ACC112 (cell line): Measurements from ENCODE around the gene NPAS2.

ENCODE experiments used
- H2AFZ ChIP-seq: fragments of 200-600 bp; sonication (generic); one replicate; pipeline ENCODE4 v1.6.0; 2017; ENCODE audit warnings: antibody characterized with exemption, low read length; ENCODE audit not compliant: unreplicated experiment
- H3K27ac ChIP-seq: fragments of 200-600 bp; sonication (generic); 2 replicates; pipeline ENCODE4 v1.5.1; 2014; ENCODE audit warnings: low read depth, mild to moderate bottlenecking, antibody characterized with exemption, low read length, moderate library complexity
- H3K27me3 ChIP-seq: fragments of 200-600 bp; sonication (generic); 2 replicates; pipeline ENCODE4 v1.6.1; 2014; ENCODE audit warnings: mild to moderate bottlenecking, antibody characterized with exemption, low read length, moderate library complexity, mixed read lengths; ENCODE audit not compliant: insufficient read depth
- H3K36me3 ChIP-seq: fragments of 200-600 bp; sonication (generic); 2 replicates; pipeline ENCODE4 v1.6.1; 2016; ENCODE audit warnings: mild to moderate bottlenecking, antibody characterized with exemption, low read length, moderate library complexity, mixed read lengths; ENCODE audit not compliant: insufficient read depth
- H3K4me1 ChIP-seq: fragments of 200-600 bp; sonication (generic); one replicate; pipeline ENCODE4 v1.6.1; 2016; ENCODE audit warnings: low read length, mixed read lengths; ENCODE audit not compliant: insufficient read depth, unreplicated experiment, control insufficient read depth
- H3K4me3 ChIP-seq: fragments of 200-600 bp; sonication (generic); 2 replicates; pipeline ENCODE4 v1.5.1; 2014; ENCODE audit warnings: mild to moderate bottlenecking, low read depth, low read length
- H3K79me2 ChIP-seq: fragments of 200-600 bp; sonication (generic); one replicate; pipeline ENCODE4 v1.6.0; 2016; ENCODE audit warnings: low read length; ENCODE audit not compliant: control insufficient read depth, unreplicated experiment, insufficient read depth

NPAS2 gene

DNA sequence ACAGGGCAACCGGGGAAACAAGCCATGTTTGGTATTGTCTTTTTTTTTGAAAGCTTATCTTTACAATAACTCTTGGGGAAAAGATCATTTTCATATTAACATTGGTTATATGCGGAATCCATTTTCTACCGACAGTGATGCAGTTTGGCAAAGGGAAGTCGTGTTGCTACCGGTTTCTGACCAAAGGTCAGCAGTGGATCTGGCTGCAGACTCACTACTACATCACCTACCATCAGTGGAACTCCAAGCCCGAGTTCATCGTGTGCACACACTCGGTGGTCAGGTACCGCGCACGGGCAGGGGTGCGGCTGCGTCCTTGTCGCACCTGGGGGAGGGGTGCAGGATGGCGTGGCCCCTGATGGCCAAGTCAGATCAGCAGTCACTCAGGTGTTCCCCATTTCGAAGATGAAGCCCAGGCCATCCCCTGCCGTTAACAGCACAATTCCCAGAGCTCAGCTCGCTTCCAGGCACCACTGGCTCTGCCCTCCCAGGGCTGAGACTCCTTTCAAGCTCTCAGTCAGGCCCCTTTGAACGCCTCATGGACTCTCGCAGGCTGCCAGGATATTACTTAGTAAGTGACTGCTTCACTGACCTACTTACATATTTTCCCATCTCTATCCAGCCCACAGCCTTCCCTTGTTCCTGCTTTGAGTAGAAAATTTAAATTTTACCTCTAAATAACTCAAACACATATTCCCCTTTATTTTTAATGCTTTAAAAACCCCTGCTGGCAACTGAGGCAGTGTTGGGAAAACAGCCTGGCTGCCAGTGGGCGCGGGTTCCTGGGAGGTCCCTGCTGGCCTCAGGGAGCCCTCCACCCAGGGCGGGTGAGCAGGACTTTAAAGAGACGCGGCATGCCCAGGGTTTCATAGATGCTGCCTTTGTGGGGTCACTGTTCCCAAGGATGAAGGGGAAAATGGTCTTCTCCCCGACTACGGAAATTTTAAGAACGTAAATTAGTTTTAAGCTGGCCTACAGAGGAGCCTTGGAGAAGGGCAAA lies 148.5 kb downstream of the NPAS2 start:
- Histone ChIP-seq H3K27ac (no peak overlapping the region), H3K27me3 (no peaks in the 10 kb centered on the region), H3K4me3 (no peak overlapping the region), H3K79me2 (no peaks in the 10 kb centered on the region), H2AFZ (no peak overlapping the region), H3K36me3 (no peaks in the 10 kb centered on the region), H3K4me1 (no peaks in the 10 kb centered on the region)

DNA sequence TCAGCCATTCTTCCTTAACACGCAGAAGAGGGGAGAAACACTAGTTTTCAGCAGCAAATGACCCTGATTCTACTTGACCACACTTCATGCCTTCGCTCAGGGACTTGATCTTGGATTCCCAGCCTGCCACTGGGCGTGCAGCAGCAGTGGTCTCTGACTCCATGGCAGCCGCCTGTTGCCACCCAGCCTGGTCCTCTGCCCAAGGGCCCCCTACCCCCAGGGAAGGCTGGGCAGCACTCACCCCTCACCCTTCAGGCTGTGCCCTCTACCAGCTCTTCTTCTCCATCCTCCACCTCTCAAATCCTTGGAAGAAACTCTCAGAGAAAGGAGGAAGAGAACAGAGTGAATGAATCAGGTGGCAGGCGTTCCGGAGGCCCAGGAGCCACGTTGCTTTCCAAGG lies 150.1 kb downstream of the NPAS2 start:
- Histone ChIP-seq H3K27ac (no peak overlapping the region), H3K79me2 (no peaks in the 10 kb centered on the region), H3K4me1 (no peaks in the 10 kb centered on the region), H3K27me3 (no peaks in the 10 kb centered on the region), H3K36me3 (no peaks in the 10 kb centered on the region), H2AFZ (no peak overlapping the region), H3K4me3 (no peak overlapping the region)

DNA sequence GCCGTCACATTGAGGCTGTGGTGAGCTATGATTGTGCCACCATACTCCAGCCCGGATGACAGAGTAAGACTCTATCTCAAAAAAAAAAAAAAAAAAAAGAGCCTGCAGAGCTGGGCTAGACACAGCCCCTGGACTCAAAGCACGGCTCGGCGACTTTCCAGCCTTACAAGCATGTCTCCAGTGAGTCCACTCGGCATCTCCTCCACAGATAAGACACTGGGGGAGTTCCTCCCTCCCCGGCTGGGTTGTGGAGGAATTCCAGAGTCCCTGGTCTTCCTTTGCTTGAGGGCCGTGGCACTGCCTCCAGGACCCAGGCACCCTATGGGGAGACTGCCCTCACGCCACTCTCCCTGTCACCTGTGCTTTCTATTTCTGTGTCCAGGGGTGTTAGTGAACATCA lies 151.3 kb downstream of the NPAS2 start:
- H3K27ac ChIP-seq, result no peak overlapping the region

DNA sequence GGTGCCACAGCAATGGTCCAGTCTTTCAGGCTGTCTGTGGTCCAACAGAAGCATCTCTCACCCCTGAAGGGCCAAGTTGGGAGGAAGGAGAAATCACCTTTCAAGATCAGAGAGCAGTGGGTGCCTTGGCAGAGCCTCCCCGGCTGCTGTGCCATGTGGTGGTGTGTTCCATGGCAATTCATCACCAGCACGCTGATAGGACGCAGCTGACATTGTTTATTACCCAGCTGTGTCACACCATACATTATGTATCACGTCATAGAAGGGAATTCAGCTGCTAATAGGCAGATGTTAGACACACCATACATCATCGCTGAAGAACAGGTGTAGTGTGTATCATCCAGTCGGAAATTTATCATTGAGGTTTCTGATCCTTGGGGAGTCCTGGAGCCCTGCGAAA lies 152.5 kb downstream of the NPAS2 start:
- no peaks in the 10 kb centered on the region for H3K27me3 ChIP-seq

More for the DNA sequence above, 151.3 kb downstream of the NPAS2 start:
- no peak overlapping the region for H3K4me3 ChIP-seq
- H3K4me1 ChIP-seq, result no peaks in the 10 kb centered on the region
- H3K36me3 ChIP-seq, result no peaks in the 10 kb centered on the region
- no peaks in the 10 kb centered on the region for H3K27me3 ChIP-seq
- H2AFZ ChIP-seq, result no peak overlapping the region
- no peaks in the 10 kb centered on the region for H3K79me2 ChIP-seq

DNA sequence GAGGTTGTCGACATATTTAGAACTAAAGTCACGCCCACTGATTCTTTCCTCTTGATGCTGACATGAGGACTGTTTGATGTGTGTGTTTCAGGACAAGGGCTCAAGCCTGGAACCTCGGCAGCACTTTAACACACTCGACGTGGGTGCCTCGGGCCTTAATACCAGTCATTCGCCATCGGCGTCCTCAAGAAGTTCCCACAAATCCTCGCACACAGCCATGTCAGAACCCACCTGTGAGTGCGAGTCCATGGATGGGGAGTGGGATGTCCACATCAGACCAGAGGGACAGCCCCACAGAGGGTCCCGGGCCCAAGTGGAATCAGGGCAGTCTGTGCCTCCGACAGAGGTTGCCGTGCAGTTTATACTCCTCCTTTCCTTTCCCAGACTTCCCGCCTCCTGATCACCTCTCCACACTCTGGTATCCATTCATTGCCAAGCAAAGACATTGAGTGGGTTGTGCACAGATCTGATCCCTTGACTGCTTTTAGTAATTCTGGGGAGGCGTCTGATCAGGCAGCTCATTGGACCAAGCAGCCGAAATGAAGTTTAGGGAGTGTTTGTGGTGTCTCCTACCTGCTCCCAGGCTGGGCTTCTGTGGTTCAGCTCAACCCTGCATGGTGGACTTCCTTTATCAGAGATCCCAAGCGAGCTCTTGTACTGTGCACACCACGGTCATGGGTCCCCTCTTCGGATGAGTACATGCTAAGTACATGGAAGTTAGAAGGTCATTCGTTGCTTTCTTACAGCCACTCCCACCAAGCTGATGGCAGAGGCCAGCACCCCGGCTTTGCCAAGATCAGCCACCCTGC lies 155.0 kb downstream of the NPAS2 start:
- no peaks in the 10 kb centered on the region for H3K4me1 ChIP-seq
- no peaks in the 10 kb centered on the region for H3K27me3 ChIP-seq
- no peak overlapping the region for H3K4me3 ChIP-seq
- H3K27ac ChIP-seq, result no peak overlapping the region
- no peaks in the 10 kb centered on the region for H3K79me2 ChIP-seq
- H2AFZ ChIP-seq, result no peak overlapping the region
- H3K36me3 ChIP-seq, result no peaks in the 10 kb centered on the region

More for the DNA sequence above, 152.5 kb downstream of the NPAS2 start:
- no peaks in the 10 kb centered on the region for H3K36me3 ChIP-seq
- H3K4me1 ChIP-seq, result no peaks in the 10 kb centered on the region
- no peak overlapping the region for H3K4me3 ChIP-seq
- H3K27ac ChIP-seq, result no peak overlapping the region
- no peak overlapping the region for H2AFZ ChIP-seq
- no peaks in the 10 kb centered on the region for H3K79me2 ChIP-seq

DNA sequence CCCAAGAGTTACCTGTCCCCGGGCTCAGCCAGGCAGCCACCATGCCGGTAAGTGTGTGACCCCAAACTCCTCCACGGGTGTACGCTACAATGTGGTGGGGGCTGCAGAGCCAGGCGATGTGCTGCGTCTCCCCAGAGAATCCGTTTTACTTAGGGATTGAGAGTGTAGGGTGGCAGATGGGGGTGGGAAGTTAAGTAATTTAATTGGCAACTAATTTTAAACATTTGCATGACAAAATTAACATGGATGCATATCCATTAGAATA lies 155.5 kb downstream of the NPAS2 start:
- H3K79me2 ChIP-seq, result no peaks in the 10 kb centered on the region
- H3K4me3 ChIP-seq, result no peak overlapping the region
- H3K27ac ChIP-seq, result no peak overlapping the region
- no peaks in the 10 kb centered on the region for H3K4me1 ChIP-seq
- no peaks in the 10 kb centered on the region for H3K36me3 ChIP-seq
- no peak overlapping the region for H2AFZ ChIP-seq
- H3K27me3 ChIP-seq, result no peaks in the 10 kb centered on the region

DNA sequence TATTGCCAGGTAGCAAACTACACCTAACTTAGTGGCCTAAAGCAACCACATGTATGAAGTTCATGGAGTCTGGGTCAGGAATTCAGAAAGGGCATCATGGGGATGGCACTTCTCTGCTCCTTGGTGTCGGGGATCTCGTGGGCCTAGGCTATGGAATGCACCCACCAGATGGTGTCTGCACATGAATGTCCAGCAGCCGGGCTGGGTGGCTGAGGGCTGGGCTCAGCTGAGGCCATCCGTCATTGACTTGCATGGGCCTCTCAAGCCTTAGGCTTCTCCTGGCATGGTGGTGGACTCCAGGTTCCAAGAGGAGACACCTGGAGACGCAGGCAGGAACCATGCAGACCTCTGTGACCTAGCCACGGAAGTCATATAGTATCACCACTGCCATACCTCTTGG lies 156.1 kb downstream of the NPAS2 start:
- no peaks in the 10 kb centered on the region for H3K36me3 ChIP-seq
- H3K27ac ChIP-seq, result no peak overlapping the region
- no peaks in the 10 kb centered on the region for H3K27me3 ChIP-seq
- H3K4me3 ChIP-seq, result no peak overlapping the region
- H2AFZ ChIP-seq, result no peak overlapping the region
- H3K79me2 ChIP-seq, result no peaks in the 10 kb centered on the region
- no peaks in the 10 kb centered on the region for H3K4me1 ChIP-seq

DNA sequence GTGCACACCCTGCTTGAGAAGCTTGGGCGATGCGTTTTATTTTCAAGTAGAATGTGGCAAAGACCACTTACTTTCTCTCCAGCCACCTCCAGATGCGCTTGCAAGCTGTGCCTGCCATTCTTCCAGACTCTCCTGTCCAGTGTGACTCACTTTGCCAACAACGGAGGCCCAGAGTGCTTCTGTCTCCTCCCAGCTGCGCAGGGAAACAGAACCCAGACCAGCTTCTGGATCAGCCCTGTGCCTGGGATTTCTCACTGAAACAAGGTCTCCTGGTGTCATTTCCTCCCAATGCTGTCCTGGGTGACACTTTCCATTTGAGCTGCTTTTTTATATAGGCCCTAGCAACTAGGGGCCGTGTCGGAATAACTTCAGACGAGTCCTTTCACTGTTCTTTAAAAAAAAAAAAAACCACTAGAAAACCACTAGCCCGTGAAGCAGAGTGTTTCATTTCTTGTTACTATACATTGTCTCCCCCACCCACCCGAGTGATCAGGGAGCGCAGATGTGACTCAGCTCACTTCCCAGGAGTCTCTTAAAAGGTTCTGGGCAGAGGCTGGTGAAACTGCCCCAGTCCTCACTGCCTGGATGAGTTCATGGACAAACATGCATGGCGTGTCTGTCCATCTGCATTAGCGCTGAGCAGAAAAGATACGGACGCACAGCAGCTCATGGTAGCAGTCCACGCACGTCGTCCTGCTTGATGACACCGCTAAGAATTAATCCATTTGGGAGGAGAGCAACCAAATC lies 156.9 kb downstream of the NPAS2 start:
- H3K4me3 ChIP-seq, result no peak overlapping the region
- no peaks in the 10 kb centered on the region for H3K4me1 ChIP-seq
- no peak overlapping the region for H2AFZ ChIP-seq
- H3K27me3 ChIP-seq, result no peaks in the 10 kb centered on the region
- H3K36me3 ChIP-seq, result no peaks in the 10 kb centered on the region
- no peak overlapping the region for H3K27ac ChIP-seq
- H3K79me2 ChIP-seq, result no peaks in the 10 kb centered on the region

DNA sequence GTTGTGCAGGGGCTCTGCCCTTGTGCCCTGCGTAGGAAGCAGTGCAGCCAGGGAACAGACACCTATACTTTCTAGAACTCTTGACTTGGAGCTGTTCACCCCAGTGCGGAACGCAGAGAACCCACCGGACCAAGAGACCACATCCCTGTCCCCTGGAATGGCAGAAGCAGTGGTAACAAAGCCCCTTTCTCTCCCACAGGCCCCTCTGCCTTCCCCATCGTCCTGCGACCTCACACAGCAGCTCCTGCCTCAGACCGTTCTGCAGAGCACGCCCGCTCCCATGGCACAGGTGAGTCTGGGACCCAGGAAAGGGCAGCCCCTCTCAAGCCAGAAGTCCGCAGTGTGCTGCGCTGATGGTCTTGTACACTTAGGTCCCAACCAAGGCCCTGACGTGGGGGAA lies 157.6 kb downstream of the NPAS2 start:
- Histone ChIP-seq H3K4me3 (no peak overlapping the region), H3K36me3 (no peaks in the 10 kb centered on the region), H3K79me2 (no peaks in the 10 kb centered on the region), H3K4me1 (no peaks in the 10 kb centered on the region), H3K27ac (no peak overlapping the region), H2AFZ (no peak overlapping the region), H3K27me3 (no peaks in the 10 kb centered on the region)

DNA sequence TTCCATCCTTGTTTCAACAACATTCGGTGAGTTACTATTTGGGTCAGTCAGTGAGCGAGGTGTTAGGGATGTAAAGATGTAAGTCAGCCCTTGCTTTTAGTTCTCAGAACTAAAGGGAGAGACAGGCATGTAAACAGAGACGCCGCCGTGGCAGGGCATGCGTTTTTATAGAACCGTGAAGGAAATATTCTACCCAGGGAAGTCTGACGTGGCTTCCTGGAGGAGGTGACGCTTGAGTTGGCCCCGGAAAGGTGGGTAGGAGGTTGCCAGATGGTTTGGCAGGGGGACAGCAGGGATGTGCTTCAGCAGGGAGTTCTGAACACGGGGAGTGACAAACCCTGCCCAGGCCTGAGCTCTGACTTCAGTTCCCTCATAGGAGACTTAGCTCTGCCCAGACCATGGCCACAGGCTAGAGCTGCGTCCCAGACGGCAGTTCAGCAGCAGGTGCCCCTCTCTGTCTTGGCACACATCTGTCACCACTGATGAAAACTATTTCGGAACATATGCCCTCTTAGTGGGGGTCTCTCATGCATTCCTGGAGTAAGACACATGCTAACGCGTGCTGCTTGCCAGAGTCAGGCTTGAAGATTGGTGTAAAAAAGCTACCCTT lies 158.7 kb downstream of the NPAS2 start:
- Histone ChIP-seq H3K36me3 (no peaks in the 10 kb centered on the region), H3K4me3 (no peak overlapping the region), H2AFZ (no peak overlapping the region), H3K4me1 (no peaks in the 10 kb centered on the region), H3K79me2 (no peaks in the 10 kb centered on the region), H3K27ac (no peak overlapping the region), H3K27me3 (no peaks in the 10 kb centered on the region)
